Osteocyte (in vitro differentiated cells): ENCODE results near the gene WNT9B. TPM values are rescaled to one million over a fixed set of nuclear protein-coding genes. Genes with fewer than 3 reads are reported as not detected.

Source experiments
- DNase-seq: peaks from one replicate; pipeline ENCODE4 v3.0.0; 2021; ENCODE audit warnings: mixed read lengths; ENCODE audit not compliant: unreplicated experiment; ENCODE audit errors: extremely low spot score
- H3K27ac Mint-ChIP-seq: one replicate; pipeline ENCODE4 v1.8.0; 2021; ENCODE audit warnings: mild to moderate bottlenecking, mixed read lengths; ENCODE audit not compliant: unreplicated experiment
- H3K27me3 Mint-ChIP-seq: one replicate; pipeline ENCODE4 v1.8.0; 2021; ENCODE audit warnings: mixed read lengths; ENCODE audit not compliant: unreplicated experiment
- H3K36me3 Mint-ChIP-seq: one replicate; pipeline ENCODE4 v1.8.0; 2021; ENCODE audit warnings: mixed read lengths; ENCODE audit not compliant: unreplicated experiment
- H3K4me1 Mint-ChIP-seq: one replicate; pipeline ENCODE4 v1.8.0; 2021; ENCODE audit warnings: mixed read lengths; ENCODE audit not compliant: unreplicated experiment
- H3K4me3 Mint-ChIP-seq: one replicate; pipeline ENCODE4 v1.8.0; 2021; ENCODE audit warnings: mild to moderate bottlenecking, moderate library complexity, mixed read lengths; ENCODE audit not compliant: unreplicated experiment
- H3K9me3 Mint-ChIP-seq: one replicate; pipeline ENCODE4 v1.8.0; 2021; ENCODE audit warnings: mixed read lengths; ENCODE audit not compliant: unreplicated experiment
- CTCF ChIP-seq: fragments of 200-600 bp; sonication (generic); IDR thresholded peaks from 2 replicates; pipeline ENCODE4 v1.5.0; 2021; ENCODE audit warnings: antibody characterized with exemption, mild to moderate bottlenecking, moderate library complexity
- total RNA-seq: library from RNA; stranded (reverse); gene quantifications from 2 replicates; pipeline ENCODE4 v1.2.1, GENCODE V29; 2021

WNT9B gene
- total RNA-seq, 1 donor from 2014 or later = not detected

- Mint-ChIP-seq H3K27me3 (peaks cover 13% of the 10 kb centered on the region), H3K4me1 (no peaks in the 10 kb centered on the region), H3K36me3 (no peaks in the 10 kb centered on the region), H3K4me3 (no peak overlapping the region), H3K9me3 (no peaks in the 10 kb centered on the region), H3K27ac (no peak overlapping the region)
- TF ChIP-seq CTCF = no peak
- DNase-seq = no peak
Observed at GRCh38 chr17:46908068-46908737, 56.8 kb downstream of the WNT9B start.

- Mint-ChIP-seq H3K27ac (no peak overlapping the region), H3K4me3 (no peak overlapping the region), H3K4me1 (no peaks in the 10 kb centered on the region), H3K36me3 (no peaks in the 10 kb centered on the region), H3K9me3 (no peaks in the 10 kb centered on the region), H3K27me3 (peaks cover 18% of the 10 kb centered on the region)
- TF ChIP-seq CTCF = no peak
- DNase-seq = no peak
Observed at GRCh38 chr17:46910179-46910927, 59.0 kb downstream of the WNT9B start.

GRCh38 chr17:46911311-46911710 is 59.9 kb downstream of the WNT9B start:
- no peak overlapping the region for H3K4me3 Mint-ChIP-seq
- no peak overlapping the region for H3K27ac Mint-ChIP-seq
- peaks cover 15% of the 10 kb centered on the region for H3K27me3 Mint-ChIP-seq
- H3K36me3 Mint-ChIP-seq = no peaks in the 10 kb centered on the region
- TF ChIP-seq CTCF = no peak
- no peak for DNase-seq
- no peaks in the 10 kb centered on the region for H3K9me3 Mint-ChIP-seq
- H3K4me1 Mint-ChIP-seq = no peaks in the 10 kb centered on the region

GRCh38 chr17:46915596-46915995 is 64.2 kb downstream of the WNT9B start:
- Mint-ChIP-seq H3K4me1 (no peaks in the 10 kb centered on the region), H3K4me3 (no peak overlapping the region), H3K27me3 (peaks cover 8% of the 10 kb centered on the region), H3K27ac (no peak overlapping the region), H3K36me3 (no peaks in the 10 kb centered on the region), H3K9me3 (no peaks in the 10 kb centered on the region)
- no peak for DNase-seq
- TF ChIP-seq CTCF = no peak

GRCh38 chr17:46916211-46916610 is 64.8 kb downstream of the WNT9B start:
- no peak for DNase-seq
- Mint-ChIP-seq H3K9me3 (no peaks in the 10 kb centered on the region), H3K4me1 (no peaks in the 10 kb centered on the region), H3K4me3 (no peak overlapping the region), H3K27me3 (peaks cover 8% of the 10 kb centered on the region), H3K36me3 (no peaks in the 10 kb centered on the region), H3K27ac (no peak overlapping the region)
- TF ChIP-seq CTCF = no peak
